ENCODE data around the gene CDYL2.

- TF ChIP-seq CTCF (conservative IDR thresholded peaks at IDR 0.05 in 1 of 2, IDR thresholded peaks at IDR 0.05 in 1 of 2; ENCODE audit: extremely low read depth in 1 of 2, insufficient read depth in 1 of 2, low read depth in 1 of 2, low read length in 2 of 2) (no peak), EZH2 (IDR thresholded peaks at IDR 0.05; ENCODE audit: borderline replicate concordance, low read length) (no peak)
Observed at GRCh38 chr16:80819988-80820387, 15.6 kb upstream of the CDYL2 start.
